ENCODE results near the gene SH3RF3. TPM values are rescaled to one million over a fixed set of nuclear protein-coding genes. Genes with fewer than 3 reads are reported as not detected.
A peak's percentile ranks its signal among the peaks of the same experiment; 100 is the strongest.

SH3RF3 gene
- total and polyA plus RNA-seq, 3 experiments from 2014 or later = 0.24 to 0.31 (median 0.27) TPM

DNA sequence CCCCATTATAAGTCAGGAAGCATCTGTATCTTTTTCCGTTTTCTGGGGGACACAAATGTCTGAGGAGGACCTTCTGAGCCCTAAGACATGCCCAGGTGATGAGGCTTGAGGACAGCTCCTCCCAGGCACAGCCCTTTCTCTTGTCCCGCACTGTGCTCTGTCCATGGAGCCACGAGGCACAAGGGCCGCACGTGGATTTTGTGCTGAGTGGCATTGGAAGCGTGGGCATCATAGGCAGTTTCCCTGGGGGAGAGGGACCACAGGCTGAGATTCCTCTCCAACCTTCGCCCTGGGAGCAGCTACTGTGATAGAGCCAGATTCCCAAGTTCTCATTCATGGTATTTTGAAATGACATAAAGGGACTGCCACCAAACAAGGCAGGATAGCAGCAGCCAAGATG lies 139.9 kb downstream of the SH3RF3 start:
- POLR2A ChIA-PET = no interaction called here
- no peak overlapping the region for H3K4me3 Mint-ChIP-seq
- Histone ChIP-seq H3K4me1 (ENCODE audit: insufficient read depth, low read length) (no peaks in the 10 kb centered on the region), H3K9me3 (ENCODE audit: low read length) (no peaks in the 10 kb centered on the region), H3K27ac (ENCODE audit: low read depth, low read length) (no peak overlapping the region), H3K36me3 (ENCODE audit: insufficient read depth, low read length) (no peaks in the 10 kb centered on the region), H3K27me3 (ENCODE audit: insufficient read depth, low read length, poor library complexity, severe bottlenecking) (no peaks in the 10 kb centered on the region), H3K4me3 (ENCODE audit: low read length) (no peak overlapping the region)
- H3K36me3 Mint-ChIP-seq = peaks cover 0 to 1% (median 0%) of the 10 kb centered on the region in 3 donors
- no peak overlapping the region for H3K27ac Mint-ChIP-seq
- no peaks in the 10 kb centered on the region for H3K4me1 Mint-ChIP-seq
- DNase-seq = no peak
- peaks cover 10 to 15% of the 10 kb centered on the region in 2 donors for H3K27me3 Mint-ChIP-seq
- CTCF ChIA-PET = no interaction called here
- no peaks in the 10 kb centered on the region for H3K9me3 Mint-ChIP-seq

- H3K9me3 Mint-ChIP-seq = no peaks in the 10 kb centered on the region
- no peak overlapping the region for H3K27ac Mint-ChIP-seq
- no peak overlapping the region for H3K4me3 Mint-ChIP-seq
- no peaks in the 10 kb centered on the region for H3K9me3 ChIP-seq (ENCODE audit: low read length)
- POLR2A ChIA-PET = no interaction called here
- H3K36me3 Mint-ChIP-seq = peaks cover 0 to 1% (median 0%) of the 10 kb centered on the region in 3 donors
- H3K27me3 Mint-ChIP-seq = peaks cover 10 to 15% of the 10 kb centered on the region in 2 donors
- no peaks in the 10 kb centered on the region for H3K27me3 ChIP-seq (ENCODE audit: insufficient read depth, low read length, poor library complexity, severe bottlenecking)
- H3K36me3 ChIP-seq (ENCODE audit: insufficient read depth, low read length) = no peaks in the 10 kb centered on the region
- H3K27ac ChIP-seq (ENCODE audit: low read depth, low read length) = no peak overlapping the region
- H3K4me3 ChIP-seq (ENCODE audit: low read length) = no peak overlapping the region
- CTCF ChIA-PET = no interaction called here
- no peak for DNase-seq
- H3K4me1 ChIP-seq (ENCODE audit: insufficient read depth, low read length) = no peaks in the 10 kb centered on the region
- no peaks in the 10 kb centered on the region for H3K4me1 Mint-ChIP-seq
These were observed 140.9 kb downstream of the SH3RF3 start for GRCh38 chr2:109269706-109270504.

- Histone ChIP-seq H3K27me3 (ENCODE audit: insufficient read depth, low read length, poor library complexity, severe bottlenecking) (no peaks in the 10 kb centered on the region), H3K4me1 (ENCODE audit: insufficient read depth, low read length) (no peaks in the 10 kb centered on the region), H3K9me3 (ENCODE audit: low read length) (no peaks in the 10 kb centered on the region), H3K36me3 (ENCODE audit: insufficient read depth, low read length) (no peaks in the 10 kb centered on the region), H3K4me3 (ENCODE audit: low read length) (no peak overlapping the region), H3K27ac (ENCODE audit: low read depth, low read length) (no peak overlapping the region)
- Mint-ChIP-seq H3K27ac (peak overlapping the region in 1 of 8 donors; percentile 20), H3K27me3 (peaks cover 10 to 15% of the 10 kb centered on the region in 2 donors), H3K36me3 (no peaks in the 10 kb centered on the region), H3K4me3 (no peak overlapping the region), H3K9me3 (no peaks in the 10 kb centered on the region), H3K4me1 (peaks cover 0 to 2% (median 0%) of the 10 kb centered on the region in 3 donors)
- DNase-seq = no peak
- ChIA-PET POLR2A (no interaction called here), CTCF (no interaction called here)
These were observed 141.7 kb downstream of the SH3RF3 start for GRCh38 chr2:109270505-109271312.

DNA sequence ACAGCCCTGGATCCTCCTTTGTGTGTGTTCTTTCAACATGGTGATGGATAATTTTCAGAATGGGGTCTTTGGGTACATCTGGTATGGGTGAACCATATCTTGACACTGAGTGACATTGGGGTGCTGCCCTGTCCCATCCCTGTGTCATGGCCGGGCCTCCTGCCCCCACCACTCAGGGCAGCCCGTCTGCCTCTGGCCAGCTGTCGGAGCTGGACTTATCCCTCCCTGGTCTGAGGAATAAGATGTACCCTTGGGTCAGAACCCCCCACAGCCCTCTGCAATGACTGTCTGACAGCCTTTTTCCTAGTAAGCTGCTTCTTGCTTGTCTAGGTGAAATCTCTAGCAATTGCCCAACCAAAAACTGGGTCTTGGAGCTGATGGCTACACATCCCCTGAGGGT lies 142.9 kb downstream of the SH3RF3 start:
- Histone ChIP-seq H3K9me3 (ENCODE audit: low read length) (no peaks in the 10 kb centered on the region), H3K4me3 (ENCODE audit: low read length) (no peak overlapping the region), H3K27me3 (ENCODE audit: insufficient read depth, low read length, poor library complexity, severe bottlenecking) (no peaks in the 10 kb centered on the region), H3K36me3 (ENCODE audit: insufficient read depth, low read length) (no peaks in the 10 kb centered on the region), H3K27ac (ENCODE audit: low read depth, low read length) (no peak overlapping the region), H3K4me1 (ENCODE audit: insufficient read depth, low read length) (no peaks in the 10 kb centered on the region)
- H3K27me3 Mint-ChIP-seq = peaks cover 7 to 11% of the 10 kb centered on the region in 2 donors
- no peak for DNase-seq
- no peaks in the 10 kb centered on the region for H3K36me3 Mint-ChIP-seq
- no peak overlapping the region for H3K27ac Mint-ChIP-seq
- no peaks in the 10 kb centered on the region for H3K9me3 Mint-ChIP-seq
- no peak overlapping the region for H3K4me3 Mint-ChIP-seq
- ChIA-PET POLR2A (no interaction called here), CTCF (no interaction called here)
- H3K4me1 Mint-ChIP-seq = peaks cover 0 to 2% (median 0%) of the 10 kb centered on the region in 3 donors

GRCh38 chr2:109272461-109272860 lies 143.5 kb downstream of the SH3RF3 start:
- DNase-seq = no peak
- ChIA-PET CTCF (no interaction called here), POLR2A (no interaction called here)
- H3K4me1 ChIP-seq (ENCODE audit: insufficient read depth, low read length) = no peaks in the 10 kb centered on the region
- no peaks in the 10 kb centered on the region for H3K9me3 Mint-ChIP-seq
- no peak overlapping the region for H3K27ac ChIP-seq (ENCODE audit: low read depth, low read length)
- peaks cover 7 to 11% of the 10 kb centered on the region in 2 donors for H3K27me3 Mint-ChIP-seq
- H3K4me3 ChIP-seq (ENCODE audit: low read length) = no peak overlapping the region
- H3K27ac Mint-ChIP-seq = no peak overlapping the region
- H3K36me3 ChIP-seq (ENCODE audit: insufficient read depth, low read length) = no peaks in the 10 kb centered on the region
- peaks cover 0 to 2% (median 0%) of the 10 kb centered on the region in 3 donors for H3K4me1 Mint-ChIP-seq
- no peak overlapping the region for H3K4me3 Mint-ChIP-seq
- H3K36me3 Mint-ChIP-seq = no peaks in the 10 kb centered on the region
- no peaks in the 10 kb centered on the region for H3K27me3 ChIP-seq (ENCODE audit: insufficient read depth, low read length, poor library complexity, severe bottlenecking)
- no peaks in the 10 kb centered on the region for H3K9me3 ChIP-seq (ENCODE audit: low read length)

DNA sequence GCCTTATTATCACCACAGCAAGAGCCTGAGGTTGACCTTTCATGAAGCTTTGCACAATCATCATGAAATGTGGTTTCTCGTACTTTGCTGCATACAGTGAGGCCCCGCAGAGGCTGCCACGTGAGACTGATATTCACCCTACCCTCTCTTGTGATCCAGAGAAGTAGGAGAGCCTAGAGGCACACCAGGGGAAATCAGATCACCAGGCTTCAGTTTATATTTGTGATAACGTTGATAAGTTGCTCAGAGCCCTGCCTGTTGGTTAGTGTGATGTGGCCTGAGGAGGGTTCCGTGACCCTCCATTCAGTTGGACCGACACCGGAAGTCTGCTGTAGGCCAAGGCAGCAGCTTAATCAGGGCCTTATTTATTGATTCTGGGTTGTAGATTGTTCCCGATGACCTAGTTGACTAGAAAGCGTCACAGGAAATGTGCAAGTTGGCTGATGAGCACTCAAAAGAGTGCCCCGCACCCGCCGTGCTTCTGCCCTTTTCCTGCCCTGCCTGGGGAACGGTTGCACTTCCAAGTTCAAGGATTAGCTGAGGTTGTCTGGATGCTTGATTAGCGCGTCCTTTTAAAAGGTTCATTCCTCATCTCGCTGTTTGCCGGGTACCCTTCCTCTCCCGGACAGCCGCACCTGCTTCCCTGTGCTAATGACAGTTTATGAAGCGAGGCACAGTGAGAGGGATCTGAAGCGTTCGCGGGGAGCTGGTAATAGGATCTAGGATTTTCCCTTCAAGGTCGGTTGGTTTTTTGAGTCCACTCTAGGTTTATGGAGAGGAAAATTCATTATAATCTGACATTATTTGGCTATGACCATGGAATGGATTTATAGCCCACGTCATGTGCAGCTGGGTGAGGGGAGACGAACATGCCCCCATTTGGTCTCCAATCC lies 146.4 kb downstream of the SH3RF3 start:
- no peak overlapping the region for H3K27ac ChIP-seq (ENCODE audit: low read depth, low read length)
- H3K36me3 ChIP-seq (ENCODE audit: insufficient read depth, low read length) = no peaks in the 10 kb centered on the region
- H3K27me3 ChIP-seq (ENCODE audit: insufficient read depth, low read length, poor library complexity, severe bottlenecking) = no peaks in the 10 kb centered on the region
- H3K4me1 ChIP-seq (ENCODE audit: insufficient read depth, low read length) = no peaks in the 10 kb centered on the region
- H3K4me1 Mint-ChIP-seq = peaks cover 0 to 2% (median 0%) of the 10 kb centered on the region in 3 donors
- H3K4me3 Mint-ChIP-seq = no peak overlapping the region
- H3K9me3 ChIP-seq (ENCODE audit: low read length) = no peaks in the 10 kb centered on the region
- DNase-seq = no peak
- H3K4me3 ChIP-seq (ENCODE audit: low read length) = no peak overlapping the region
- ChIA-PET CTCF (no interaction called here), POLR2A (no interaction called here)
- no peaks in the 10 kb centered on the region for H3K36me3 Mint-ChIP-seq
- peaks cover 4 to 6% of the 10 kb centered on the region in 2 donors for H3K27me3 Mint-ChIP-seq
- H3K9me3 Mint-ChIP-seq = no peaks in the 10 kb centered on the region
- no peak overlapping the region for H3K27ac Mint-ChIP-seq

DNA sequence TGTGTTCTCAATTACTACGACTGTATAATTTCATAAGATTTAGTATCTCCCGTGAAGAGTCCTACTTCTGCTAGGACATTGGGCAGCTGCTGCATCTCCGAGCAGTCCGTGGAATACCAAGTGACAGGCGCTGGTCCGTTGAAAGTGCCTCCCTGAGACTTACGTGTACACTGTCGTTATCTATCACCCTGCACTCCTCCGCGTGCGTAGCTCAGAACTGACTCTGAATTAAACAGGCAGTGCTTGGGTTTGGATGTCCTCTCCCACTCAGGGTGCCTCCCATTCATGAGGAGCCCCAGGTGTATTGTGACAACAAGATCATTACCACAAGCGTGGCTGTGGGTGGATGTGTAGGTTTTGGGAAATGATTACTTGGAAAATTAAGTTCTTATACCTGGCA lies 148.4 kb downstream of the SH3RF3 start:
- POLR2A ChIA-PET = no interaction called here
- Mint-ChIP-seq H3K9me3 (no peaks in the 10 kb centered on the region), H3K4me3 (no peak overlapping the region), H3K36me3 (no peaks in the 10 kb centered on the region), H3K4me1 (peaks cover 0 to 2% (median 0%) of the 10 kb centered on the region in 3 donors), H3K27me3 (peaks cover 3 to 4% of the 10 kb centered on the region in 2 donors), H3K27ac (no peak overlapping the region)
- Histone ChIP-seq H3K36me3 (ENCODE audit: insufficient read depth, low read length) (no peaks in the 10 kb centered on the region), H3K27me3 (ENCODE audit: insufficient read depth, low read length, poor library complexity, severe bottlenecking) (no peaks in the 10 kb centered on the region), H3K27ac (ENCODE audit: low read depth, low read length) (no peak overlapping the region), H3K9me3 (ENCODE audit: low read length) (no peaks in the 10 kb centered on the region), H3K4me3 (ENCODE audit: low read length) (no peak overlapping the region), H3K4me1 (ENCODE audit: insufficient read depth, low read length) (no peaks in the 10 kb centered on the region)
- CTCF ChIA-PET = no interaction called here
- no peak for DNase-seq

Measured in CD8-positive, alpha-beta memory T cell (primary cell).